CD4-positive, alpha-beta T cell treated with Interleukin-4 for 4 hours (primary cell): ENCODE data around the gene THAP3.

Source experiments
- DNase-seq: peaks from one replicate; pipeline ENCODE4 v3.0.0-alpha.2; 2020

THAP3 gene

DNA sequence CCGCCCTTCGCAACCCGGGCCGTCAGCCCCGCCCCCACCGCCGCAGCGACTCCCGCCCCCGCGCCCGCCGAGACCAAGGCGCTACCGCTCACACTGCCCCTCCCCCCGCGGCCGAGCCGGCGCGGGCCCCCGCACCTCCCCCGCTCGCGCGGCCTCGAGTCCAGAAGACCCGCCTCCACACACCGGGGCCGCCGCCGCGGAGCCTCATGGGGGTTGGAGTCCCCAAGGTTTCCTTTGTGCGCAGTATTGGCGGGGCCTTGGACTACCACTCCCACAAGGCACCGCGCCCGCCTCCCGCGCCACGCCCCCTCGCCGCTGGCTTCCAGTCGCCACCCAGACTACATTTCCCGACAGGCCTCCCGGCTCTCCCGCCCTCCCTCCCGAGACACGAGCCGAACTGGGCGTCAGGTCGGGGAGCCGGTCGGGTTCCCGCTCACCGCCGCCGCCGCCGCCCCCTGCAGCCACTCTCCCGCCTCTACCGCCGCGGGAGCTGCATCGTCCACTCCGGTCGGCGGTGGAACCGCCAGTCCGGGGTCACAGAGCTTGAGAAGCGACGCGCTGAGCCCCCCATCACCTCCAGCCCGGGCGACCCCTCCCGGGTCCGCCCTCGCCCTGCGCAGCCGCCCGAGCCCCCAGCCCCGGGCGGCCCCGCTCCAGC, 11.2 kb upstream of the THAP3 start, which contains the start of gene PHF13:
PHF13 (plus strand) TSS at position 371 of the 658 bp plus-strand sequence. CDS start 336 bp downstream, outside the sequence.
- peak; percentile 99 for DNase-seq

DNA sequence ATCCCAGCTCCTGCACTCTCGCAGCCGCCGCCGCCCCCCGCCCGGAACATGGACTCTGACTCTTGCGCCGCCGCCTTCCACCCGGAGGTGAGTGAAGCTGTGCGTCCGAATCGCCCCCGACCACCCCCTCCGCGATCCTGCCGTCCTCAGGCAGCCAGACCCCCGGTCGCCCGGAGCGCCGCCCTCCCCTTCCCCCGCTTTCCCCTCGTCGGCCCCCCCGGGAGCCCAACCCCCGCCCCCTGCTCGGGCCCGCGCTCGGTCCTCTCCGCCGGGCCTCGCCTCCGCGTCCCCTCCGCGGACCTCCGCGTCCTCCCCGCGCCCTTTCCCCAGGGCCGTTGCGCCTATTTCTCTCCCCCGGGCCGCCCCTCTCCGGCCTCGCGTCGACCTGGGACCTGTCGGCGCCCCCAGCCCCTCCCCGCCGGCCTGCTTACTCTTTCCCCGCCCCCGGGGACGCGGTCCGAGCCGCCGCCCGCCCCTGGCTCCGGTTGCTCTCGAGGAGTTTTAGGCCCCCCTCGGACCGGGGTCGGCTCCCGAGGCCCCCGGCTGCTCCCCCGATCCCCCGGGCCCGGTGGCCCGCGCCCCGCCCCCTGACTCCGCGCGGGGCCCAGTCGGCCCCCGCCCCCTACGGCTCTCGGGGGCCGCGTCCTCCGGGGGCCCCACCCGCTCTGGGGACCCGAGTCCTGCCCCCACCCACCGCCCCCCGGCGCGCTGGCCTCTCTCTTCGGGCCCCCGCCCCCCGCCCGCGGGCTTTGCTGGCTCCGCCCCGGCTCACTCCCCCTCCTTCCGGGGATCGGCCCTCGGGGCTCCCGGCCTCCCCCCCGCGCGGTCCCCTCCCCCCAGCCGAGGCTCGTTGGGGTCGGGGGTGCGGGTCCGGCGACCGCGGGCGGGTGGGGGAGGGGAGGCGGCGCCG, 10.4 kb upstream of the THAP3 start:
- DNase-seq: peak; percentile 36

DNA sequence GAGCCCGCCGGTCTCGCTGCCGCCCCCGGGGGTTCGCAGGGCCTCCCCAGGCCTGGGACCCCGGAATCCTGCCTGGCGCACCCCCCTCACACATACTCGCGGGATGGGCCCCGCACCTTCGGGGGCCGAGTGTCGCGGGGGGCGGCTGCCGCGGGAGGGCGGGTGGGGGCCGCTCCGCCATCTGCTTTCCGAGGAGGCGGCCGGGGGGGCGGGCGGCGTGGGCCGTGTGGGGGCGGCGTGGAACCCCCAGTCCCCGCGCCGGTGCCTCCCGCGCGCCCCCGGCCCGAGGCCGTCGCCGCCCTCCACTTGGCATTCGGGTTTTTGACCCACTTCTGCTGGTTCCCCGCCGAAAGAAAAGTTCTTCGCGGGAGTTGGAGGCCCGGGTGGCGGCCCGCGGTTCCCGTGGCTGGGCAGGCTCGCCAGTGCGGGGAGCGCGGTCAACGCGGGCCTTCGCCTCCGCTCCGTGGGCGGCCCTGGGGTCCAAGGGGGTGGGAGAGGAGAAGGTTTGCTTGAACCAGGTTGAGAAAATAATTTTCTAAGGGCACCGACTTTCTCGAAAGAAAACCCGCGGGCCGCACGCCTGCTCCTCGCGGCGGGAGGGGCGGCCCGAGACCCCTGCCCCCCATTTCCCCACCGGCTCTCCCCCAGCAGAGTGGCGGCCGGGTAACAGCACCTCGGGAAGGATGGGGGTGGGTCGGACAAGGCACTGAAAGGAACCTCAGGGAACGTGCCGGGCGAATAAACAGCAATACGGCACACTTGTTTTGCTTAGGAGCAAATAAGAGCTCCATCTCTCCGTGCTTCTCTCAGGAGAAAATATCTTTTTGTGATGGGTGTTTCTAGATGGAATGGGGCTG, 9.5 kb upstream of the THAP3 start:
- no peak for DNase-seq

DNA sequence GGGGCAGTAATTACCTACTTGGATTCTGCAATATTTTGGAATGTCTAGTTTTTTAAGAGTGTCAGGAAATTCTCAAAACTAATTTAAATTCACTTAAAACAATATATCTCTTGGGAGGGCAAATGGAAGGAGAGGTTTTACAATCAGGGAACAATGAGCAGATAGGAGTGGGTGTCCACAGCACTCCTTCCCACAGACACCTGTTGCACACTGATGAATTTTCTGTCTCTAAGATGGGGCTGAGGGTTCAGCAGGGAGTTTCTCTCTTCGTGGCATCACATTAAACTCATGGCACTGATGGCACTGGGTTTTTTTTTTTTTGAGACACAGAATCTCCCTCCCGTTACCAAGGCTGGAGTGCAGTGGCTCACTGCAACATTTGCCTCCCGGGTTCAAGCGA, 5.6 kb upstream of the THAP3 start:
- DNase-seq: no peak

DNA sequence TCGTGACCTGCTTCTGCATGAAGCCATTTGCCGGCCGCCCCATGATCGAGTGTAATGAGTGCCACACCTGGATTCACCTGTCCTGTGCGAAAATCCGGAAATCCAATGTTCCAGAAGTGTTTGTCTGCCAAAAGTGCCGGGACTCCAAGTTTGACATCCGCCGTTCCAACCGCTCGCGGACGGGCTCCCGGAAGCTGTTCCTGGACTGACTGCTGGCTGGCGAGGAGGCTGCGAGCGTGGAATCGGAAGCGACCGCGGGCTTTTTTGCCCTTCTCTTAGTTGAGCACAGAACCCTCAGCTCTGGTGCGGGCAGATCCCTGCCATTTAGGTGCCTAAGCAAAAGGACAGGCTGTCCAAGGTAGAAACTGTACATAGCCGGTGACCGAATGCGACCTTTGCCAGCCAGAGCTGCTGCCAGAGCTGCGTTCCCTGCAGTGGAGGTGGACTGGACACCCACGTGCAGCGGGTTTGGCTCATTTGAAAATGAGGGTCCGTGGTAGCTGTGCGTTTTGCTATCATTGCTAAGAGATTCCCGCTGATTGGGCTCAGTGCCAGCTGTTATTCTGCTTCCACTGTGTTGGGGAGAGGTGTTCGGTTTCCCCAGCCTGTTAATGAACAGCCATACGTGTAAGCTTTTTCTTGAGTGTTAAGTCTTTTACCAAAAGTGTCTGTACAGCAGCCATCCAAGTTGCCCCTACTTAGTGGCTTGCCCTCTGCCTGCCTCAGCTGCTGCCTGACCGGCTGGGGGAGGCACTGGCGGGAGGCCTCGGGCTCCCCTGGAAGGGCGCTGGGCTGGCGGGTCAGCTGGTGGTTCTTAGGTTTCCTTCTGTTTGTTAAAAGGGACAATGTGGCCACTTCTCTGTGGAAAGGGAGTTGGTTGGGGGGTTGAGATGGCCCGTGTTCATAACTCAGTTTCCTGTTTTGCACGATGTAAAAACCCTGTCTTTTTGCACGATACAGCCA, 3.0 kb upstream of the THAP3 start:
- DNase-seq: no peak

DNA sequence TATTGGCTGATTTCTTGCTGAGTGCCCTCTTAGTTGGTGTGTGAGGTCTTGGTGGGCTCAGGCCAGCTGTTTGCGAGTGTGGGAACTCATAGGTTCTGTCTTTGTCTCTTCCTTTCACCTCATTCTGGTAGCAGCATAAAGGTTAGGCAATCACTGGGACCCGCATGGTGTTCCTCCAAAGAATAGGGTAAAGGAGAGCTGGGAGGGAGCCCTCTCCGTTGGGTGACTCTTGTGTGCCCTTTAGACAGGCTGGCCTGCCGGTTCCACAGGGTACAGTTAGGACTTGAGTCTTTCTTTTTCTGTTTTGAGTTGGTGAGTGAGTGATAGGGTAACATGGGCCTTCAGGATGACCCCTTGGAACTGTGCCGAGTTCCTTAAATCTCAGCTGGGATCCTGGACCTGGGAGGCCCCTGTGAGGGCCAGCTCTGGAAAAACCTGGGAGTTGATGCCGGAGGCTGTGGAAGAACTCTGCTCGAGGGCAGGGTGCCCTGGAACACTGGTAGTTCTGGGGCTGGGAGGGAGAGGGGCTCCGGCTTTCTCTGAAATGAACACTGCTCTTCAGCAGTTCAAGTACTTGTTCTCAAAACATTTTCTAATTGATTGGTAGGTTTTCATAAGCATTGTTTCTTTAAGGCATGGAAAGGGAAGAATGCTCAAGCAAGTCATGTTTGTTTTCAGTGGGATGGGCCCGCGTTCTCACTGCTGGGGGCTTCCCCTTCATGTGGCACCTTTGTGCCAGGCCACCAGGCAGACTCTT, 2.1 kb upstream of the THAP3 start:
- DNase-seq: no peak

DNA sequence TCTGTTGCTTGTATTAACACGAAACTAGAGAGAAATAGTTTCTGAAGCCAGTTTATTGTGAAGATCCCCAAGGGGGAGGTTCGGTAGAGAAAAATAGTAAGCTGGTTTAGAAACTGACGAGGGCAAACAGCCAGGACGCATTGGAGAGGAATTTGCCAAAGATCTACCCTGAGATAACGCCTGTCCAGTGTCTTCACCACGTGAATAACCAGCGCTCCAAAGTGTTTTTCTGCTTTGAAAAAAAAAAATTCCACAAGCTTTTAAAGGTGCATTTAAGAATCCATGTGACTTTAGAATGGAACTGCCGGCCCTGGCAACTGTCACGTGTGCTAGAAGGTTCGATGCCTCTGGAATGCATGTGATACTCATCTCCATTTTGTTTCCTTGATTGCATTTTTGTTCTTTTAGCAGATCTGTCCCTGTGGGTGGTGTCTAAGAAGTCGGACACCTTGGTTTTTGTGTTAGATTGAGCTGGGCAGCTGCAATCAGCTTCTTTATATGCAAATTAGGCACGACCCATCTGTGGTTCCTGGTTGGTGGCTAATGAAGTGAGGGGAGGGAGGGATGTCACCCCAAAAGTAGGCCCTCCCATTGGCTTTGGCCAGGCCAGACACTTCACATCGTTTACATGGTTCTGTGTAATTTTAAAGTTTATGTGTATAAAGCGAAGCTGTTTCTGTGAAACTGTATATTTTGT, 1.3 kb upstream of the THAP3 start:
- DNase-seq: no peak

DNA sequence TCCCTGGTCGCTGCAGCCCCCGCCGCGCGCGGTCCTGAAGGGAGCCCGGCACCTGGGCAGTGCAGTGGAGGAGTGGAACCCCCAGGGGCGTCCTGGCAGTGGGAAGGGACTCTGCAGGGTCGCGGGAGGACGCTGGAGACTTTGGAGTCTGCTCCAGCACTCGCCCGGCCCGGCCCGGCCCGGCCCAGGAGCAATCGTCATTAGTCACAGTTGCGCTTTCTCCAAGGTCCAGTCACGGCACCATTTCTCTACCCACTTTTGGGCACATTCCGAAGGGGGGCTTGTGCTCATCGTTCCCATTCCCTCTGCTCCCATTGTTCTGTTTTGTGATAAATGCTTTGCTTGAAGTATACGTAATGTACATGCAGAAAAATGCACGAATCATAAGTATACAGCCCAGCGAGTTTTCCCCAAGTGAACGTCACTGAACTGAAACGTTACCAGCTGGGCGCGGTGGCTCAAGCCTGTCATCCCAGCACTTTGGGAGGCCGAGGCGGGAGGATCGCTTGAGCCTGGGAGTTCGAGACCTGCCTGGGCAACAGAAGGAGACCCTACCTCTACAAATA, 999 bp downstream of the THAP3 start:
- peak; percentile 11 for DNase-seq

GRCh38 chr1:6627031-6627430, 2.4 kb downstream of the THAP3 start:
- no peak for DNase-seq

DNA sequence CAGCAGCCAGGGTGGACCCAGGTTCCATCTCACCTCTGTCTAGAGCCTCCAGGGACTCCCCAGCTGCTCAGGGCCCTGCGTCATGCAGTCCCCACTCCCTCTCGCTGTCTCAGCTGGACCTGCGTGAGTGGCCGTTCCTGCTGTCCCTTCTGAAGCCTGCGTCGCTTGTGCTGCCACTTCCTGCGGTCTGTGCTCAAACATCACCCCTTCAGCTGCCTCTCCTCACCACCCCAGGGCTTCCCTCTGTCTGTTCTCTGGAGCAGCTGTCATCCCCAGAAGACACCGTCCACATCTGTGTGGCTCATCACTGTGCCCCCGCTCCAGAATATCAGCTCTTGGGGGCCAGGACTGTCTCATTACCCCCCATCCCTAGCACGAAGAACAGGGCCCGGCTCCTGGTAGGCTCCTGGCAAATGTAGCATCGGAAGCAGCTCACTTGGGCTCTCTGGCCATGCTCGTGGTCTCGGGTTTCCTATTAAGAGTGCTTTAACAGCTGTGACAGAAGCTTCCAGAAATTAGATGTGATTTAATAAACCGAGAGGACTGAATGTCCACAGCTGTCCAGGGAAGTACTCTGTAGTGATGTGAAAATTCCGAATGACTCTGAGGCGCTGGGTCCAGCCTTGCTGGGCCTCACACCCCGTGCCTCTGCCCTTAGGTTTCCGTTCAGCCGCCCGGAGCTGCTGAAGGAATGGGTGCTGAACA, 3.3 kb downstream of the THAP3 start:
- DNase-seq: no peak

DNA sequence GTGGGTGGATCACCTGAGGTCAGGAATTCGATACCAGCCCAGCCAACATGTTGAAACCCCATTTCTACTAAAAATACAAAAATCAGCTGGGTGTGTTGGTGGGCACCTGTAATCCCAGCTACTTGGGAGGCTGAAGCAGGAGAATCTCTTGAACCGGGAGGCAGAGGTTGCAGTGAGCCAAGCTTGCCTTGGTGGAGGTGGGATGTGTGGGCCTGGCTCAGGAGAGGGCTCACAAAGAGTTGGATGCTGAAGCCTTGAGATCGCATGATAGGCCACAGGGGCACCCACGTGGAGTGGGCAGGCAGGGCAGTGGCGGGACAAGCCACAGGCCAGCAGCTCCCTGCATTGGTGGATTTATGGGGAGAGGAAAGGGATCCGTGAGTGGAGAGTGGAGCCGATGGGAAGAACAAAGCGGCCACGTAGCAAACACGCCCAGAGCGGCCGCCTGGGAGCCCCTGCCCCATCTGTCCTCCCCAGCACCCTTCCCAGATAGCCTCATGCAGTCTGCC, 4.4 kb downstream of the THAP3 start:
- no peak for DNase-seq

GRCh38 chr1:6630027-6630426, 5.4 kb downstream of the THAP3 start:
- no peak for DNase-seq

DNA sequence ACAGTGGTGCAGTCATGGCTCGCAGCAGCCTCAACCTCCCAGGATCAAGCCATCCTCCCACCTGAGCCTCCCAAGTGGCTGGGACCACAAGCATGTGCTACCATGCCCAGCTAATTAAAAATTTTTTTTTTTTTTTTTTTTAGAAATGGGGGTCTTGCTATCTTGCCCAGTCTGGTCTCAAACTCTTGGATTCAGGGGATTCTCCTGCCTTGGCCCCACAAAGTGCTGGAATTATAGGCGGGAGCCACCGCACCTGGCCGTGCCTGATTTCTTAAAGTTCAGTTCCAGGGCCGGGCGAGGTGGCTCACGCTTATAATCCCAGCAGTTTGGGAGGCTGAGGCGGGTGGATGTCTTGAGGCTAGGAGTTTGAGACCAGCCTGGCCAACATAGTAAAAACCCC, 6.4 kb downstream of the THAP3 start:
- no peak for DNase-seq

GRCh38 chr1:6632588-6633514, 8.2 kb downstream of the THAP3 start:
- no peak for DNase-seq

GRCh38 chr1:6634371-6635052, 9.8 kb downstream of the THAP3 start:
- DNase-seq: peak; percentile 34

DNA sequence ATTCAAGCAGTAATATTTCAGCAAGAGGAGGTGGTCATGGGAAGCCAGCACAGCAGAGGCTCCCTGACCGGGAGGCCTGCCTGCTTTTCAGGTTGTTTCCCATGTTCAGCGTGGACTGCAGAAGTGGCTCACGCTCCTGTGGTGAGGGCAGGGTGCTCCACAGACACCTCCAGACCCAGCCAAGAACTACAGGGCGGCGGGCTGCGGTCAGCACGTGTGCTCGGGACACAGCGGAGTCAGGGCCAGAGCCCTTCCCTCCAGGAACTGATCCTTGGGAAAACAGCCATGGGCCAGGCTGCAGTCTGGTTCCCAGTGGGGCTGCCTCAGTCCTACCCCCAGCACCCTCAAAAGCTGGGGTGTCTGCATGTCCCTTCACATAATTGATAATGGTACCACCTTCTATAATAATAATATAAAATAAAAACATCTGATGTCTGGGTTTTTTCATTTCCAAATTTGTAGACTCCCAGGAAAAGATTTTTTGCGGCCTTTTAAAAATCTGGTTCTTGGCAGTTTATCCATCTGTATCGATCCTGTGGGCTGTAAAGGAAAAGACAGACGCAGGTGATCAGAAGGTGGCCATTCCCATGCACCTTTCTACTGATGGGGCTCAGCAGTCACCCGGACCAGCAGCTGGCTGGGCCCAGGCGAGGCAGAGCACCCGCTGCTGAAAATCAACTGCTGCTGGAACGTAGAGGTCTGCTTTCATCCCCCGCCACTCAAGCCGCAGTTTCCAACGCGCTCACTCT, 10.7 kb downstream of the THAP3 start:
- no peak for DNase-seq
